Testis (tissue), 3 donors: Measurements from ENCODE around the gene ESRRA. TPM values are rescaled to one million over a fixed set of nuclear protein-coding genes. Genes with fewer than 3 reads are reported as not detected.

Source experiments
- DNase-seq: peaks from one replicate; pipeline ENCODE4 v3.0.0-alpha.2; 2019
- H3K27ac ChIP-seq, 2 donors: fragments of 200-600 bp; sonication (generic); one replicate each; pipeline ENCODE4 v1.5.1; 2019
- H3K27me3 ChIP-seq: fragments of 200-600 bp; sonication (generic); one replicate; pipeline ENCODE4 v1.5.1; 2019
- H3K36me3 ChIP-seq: fragments of 200-600 bp; sonication (generic); one replicate; pipeline ENCODE4 v1.5.1; 2017; ENCODE audit warnings: low read depth; ENCODE audit errors: missing control alignments
- H3K4me1 ChIP-seq: fragments of 200-600 bp; sonication (generic); one replicate; pipeline ENCODE4 v1.5.1; 2019
- H3K4me3 ChIP-seq, 2 donors: fragments of 200-600 bp; sonication (generic); one replicate each; pipeline ENCODE4 v1.5.1; 2017 to 2019
- H3K9me3 ChIP-seq: fragments of 200-600 bp; sonication (generic); one replicate; pipeline ENCODE4 v1.5.1; 2017
- POLR2A ChIP-seq: fragments of 450-650 bp; IDR thresholded peaks from one replicate; pipeline ENCODE4 v1.6.1; 2017; ENCODE audit warnings: antibody characterized with exemption, mild to moderate bottlenecking, moderate library complexity
- WGBS, 2 donors: methylation state at CpG; one replicate each; pipeline ENCODE4 v1.1.5; 2018; 5-methylcytosine and 5-hydroxymethylcytosine counted together
- intact Hi-C: fragments of 100-400 bp; cut with DNase I; formaldehyde crosslinking; loops from one replicate; pipeline ENCODE4 v1.15.1; 2023; ENCODE audit warnings: low total_unique reads
- polyA plus RNA-seq: library from polyadenylated mRNA; stranded (reverse); fragments of 350-450 nt; fragmentation: Illumina TruSeq; extraction: RNeasy Lipid Tissue Mini Kit (QIAGEN cat#74804); gene quantifications from one replicate; pipeline ENCODE4 v1.2.3, GENCODE V29; 2014; ENCODE audit warnings: low read depth, low replicate concordance; ENCODE audit not compliant: insufficient read depth
- total RNA-seq, 2 donors: library from RNA; depleted of rRNA; stranded (reverse); fragments of >200 nt; gene quantifications; one replicate each; pipeline ENCODE4 v1.2.3, GENCODE V29; 2016
- TF ChIP-seq, protein P1 (sequence below), 3 experiments: fragments of 450-650 bp in 2 of 3; fragments of 200-600 bp in 1 of 3; sonication (generic) in 1 of 3; IDR thresholded peaks; one replicate each; pipeline ENCODE4 v1.5.1; 2016 to 2019; ENCODE audit warnings: antibody characterized with exemption in 3 of 3, mild to moderate bottlenecking in 2 of 3, moderate library complexity in 1 of 3

The ESRRA gene
- total and polyA plus RNA-seq, 3 donors from 2014 or later = 13.7 to 22.0 (median 19.3) TPM

DNA sequence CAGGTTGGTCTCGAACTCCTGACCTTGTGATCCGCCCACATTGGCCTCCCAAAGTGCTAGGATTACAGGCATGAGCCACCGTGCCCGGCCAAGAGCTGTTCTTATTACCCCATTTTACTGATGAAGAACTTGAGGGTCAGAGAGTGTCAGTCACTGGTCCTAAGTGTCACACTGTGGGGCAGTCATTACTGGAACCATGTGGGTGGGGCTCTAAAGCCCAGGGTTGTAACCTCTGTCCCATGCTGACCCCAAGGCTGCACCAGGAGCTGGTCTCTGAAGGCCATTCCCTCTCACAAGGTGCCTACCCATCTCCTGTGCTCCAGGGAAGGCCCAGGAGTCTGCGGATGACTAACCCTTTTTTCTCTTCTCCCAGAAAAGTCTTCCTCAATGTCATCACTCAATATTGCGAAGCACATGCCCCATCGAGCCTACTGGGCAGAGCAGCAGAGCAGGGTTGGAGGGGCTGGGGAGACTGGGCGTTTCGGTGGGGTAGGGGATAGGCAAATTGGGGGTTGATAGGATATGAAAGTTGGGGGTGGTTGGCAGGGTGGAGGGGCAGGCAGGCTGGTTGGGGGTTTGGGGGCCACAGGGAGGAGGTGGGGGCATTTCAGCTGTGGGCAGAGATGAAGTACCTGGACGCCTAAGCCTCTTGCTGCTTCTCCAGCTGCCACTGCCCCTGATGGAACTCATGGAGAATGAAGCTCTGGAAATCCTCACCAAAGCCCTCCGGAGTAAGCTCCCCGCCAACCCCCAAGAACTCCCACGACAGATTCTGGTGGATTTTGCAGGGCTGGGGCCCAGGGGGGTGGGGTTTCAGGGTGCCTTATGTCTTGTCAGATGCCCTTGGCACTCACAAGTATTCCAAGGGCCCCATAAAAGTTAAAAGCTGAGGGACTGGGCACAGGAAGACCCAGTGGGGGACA lies 2.0 kb upstream of the ESRRA start:
- DNase-seq = no peak
- H3K27me3 ChIP-seq = no peaks in the 10 kb centered on the region
- peaks cover 33% of the 10 kb centered on the region for H3K4me1 ChIP-seq
- H3K27ac ChIP-seq = peak overlapping the region; percentile 76 to 95
- H3K4me3 ChIP-seq = no peak overlapping the region
- 71 to 85% methylated on average over 12 to 13 of the region's 13 CpGs for WGBS, 2 donors
- intact Hi-C loops = no loop called here
- H3K36me3 ChIP-seq = no peaks in the 10 kb centered on the region
- H3K9me3 ChIP-seq = no peaks in the 10 kb centered on the region
- TF ChIP-seq, protein P1, sequence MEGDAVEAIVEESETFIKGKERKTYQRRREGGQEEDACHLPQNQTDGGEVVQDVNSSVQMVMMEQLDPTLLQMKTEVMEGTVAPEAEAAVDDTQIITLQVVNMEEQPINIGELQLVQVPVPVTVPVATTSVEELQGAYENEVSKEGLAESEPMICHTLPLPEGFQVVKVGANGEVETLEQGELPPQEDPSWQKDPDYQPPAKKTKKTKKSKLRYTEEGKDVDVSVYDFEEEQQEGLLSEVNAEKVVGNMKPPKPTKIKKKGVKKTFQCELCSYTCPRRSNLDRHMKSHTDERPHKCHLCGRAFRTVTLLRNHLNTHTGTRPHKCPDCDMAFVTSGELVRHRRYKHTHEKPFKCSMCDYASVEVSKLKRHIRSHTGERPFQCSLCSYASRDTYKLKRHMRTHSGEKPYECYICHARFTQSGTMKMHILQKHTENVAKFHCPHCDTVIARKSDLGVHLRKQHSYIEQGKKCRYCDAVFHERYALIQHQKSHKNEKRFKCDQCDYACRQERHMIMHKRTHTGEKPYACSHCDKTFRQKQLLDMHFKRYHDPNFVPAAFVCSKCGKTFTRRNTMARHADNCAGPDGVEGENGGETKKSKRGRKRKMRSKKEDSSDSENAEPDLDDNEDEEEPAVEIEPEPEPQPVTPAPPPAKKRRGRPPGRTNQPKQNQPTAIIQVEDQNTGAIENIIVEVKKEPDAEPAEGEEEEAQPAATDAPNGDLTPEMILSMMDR (IDR thresholded peaks at IDR 0.05) = no peak
- no peak for TF ChIP-seq POLR2A

DNA sequence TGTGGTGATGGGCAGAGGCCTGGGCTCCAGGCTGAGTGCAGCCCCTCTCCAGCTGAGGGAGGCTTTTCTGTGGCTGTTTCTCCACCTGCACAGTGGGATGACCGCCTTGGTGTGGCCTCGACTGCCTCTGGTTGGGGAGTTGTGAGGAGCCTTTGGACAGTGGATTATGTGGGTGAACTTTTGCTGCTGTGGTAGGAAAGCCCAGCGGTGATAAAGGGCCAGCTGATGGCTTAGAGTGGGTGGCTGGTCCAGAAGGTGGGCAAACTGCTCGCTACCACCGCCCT lies 1.4 kb upstream of the ESRRA start:
- H3K27me3 ChIP-seq = no peaks in the 10 kb centered on the region
- H3K9me3 ChIP-seq = no peaks in the 10 kb centered on the region
- DNase-seq = no peak
- H3K36me3 ChIP-seq = no peaks in the 10 kb centered on the region
- intact Hi-C loops = no loop called here
- peaks cover 33% of the 10 kb centered on the region for H3K4me1 ChIP-seq
- WGBS, 2 donors = 47% methylated on average over 5 of the region's 5 CpGs; no CpG with 5 or more reads in 1 of the 2 donors
- peak overlapping the region; percentile 67 to 74 for H3K4me3 ChIP-seq
- TF ChIP-seq, protein P1 (IDR thresholded peaks at IDR 0.05) = no peak
- no peak for TF ChIP-seq POLR2A
- H3K27ac ChIP-seq = peak overlapping the region; percentile 76 to 95

DNA sequence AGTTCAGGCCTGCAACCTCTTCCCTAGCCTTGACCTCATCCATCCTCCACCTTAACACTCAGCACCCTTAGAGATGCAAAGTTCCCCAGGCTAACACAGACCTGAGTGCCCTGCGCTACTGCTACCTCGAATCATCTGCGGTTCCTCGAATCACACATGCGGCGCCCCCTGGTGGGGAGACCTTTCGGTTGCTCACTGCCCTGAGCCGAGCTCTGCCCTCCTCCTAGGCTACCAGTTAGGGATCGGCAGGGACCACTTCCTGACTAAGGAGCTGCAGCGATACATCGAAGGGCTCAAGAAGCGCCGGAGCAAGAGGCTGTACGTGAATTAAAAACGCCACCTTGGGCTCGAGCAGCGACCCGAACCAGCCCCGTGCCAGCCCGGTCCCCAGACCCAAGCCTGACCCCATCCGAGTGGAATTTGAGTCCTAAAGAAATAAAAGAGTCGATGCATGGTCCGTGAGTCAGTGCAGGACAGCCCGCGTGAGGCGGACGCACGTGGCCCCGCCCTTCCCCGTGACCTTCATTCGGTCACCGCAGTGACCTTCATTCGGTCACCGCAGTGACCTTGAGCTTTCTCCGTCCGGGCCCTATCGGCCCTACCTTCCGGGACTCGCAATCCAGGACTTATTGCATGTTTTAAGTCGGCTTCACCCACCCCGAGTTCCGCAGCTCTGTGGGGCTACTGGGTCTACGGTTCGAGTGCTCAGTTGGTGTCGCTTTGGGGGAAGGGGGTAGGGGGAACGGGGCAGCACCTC lies 830 bp upstream of the ESRRA start:
- Histone ChIP-seq H3K4me1 (peaks cover 27% of the 10 kb centered on the region), H3K27me3 (no peaks in the 10 kb centered on the region), H3K9me3 (no peaks in the 10 kb centered on the region), H3K36me3 (no peaks in the 10 kb centered on the region), H3K4me3 (peak overlapping the region; percentile 67 to 74), H3K27ac (peak overlapping the region; percentile 76 to 95)
- 1% methylated on average over 37 to 46 of the region's 46 CpGs for WGBS, 2 donors
- intact Hi-C loops = no loop called here
- TF ChIP-seq, protein P1 (IDR thresholded peaks at IDR 0.05) = peak; percentile 80 to 90 (median 90)
- TF ChIP-seq POLR2A = no peak
- DNase-seq = peak; percentile 97

DNA sequence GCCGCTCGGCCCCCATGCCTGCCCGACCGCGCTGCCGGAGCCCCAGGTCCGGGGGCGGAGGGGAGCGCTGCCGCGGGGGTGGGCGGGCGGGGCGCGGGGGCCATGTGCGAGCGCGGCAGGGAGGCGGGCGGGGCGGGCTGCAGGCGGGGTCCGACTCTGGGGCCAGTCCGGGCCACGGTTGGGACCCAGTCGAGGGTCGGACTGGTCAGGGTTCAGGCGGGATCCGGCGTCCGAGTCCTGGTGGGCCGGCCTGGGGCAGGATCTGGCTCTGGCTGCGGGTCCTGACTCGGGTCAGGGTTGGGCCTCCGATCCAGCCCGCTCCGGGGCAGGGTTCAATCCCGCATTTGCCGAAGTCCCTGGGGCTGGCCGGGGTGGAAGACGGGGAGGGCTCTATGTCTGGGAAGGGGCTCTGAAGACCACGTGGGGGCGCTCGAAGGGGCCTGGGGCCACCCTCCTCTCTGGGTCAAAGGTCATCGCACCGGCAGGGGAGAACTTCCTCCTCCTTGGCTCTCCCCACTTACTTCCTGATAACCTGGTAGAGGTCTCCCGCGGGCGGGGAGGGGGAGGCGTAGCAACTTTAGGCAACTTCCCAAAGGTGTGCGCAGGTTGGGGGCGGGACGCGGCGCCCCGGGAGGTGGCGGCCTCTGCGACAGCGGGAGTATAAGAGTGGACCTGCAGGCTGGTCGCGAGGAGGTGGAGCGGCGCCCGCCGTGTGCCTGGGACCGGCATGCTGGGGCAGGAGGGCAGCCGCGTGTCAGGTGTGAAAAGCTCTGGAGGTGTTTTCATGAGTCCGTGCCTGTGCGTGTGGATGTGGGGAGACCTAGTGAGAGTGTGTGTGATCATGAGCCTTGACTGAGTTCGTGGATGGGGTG lies 603 bp downstream of the ESRRA start:
- H3K4me1 ChIP-seq = peaks cover 13% of the 10 kb centered on the region
- intact Hi-C loops = no loop called here

More for the DNA sequence above, 603 bp downstream of the ESRRA start:
- Histone ChIP-seq H3K27me3 (no peaks in the 10 kb centered on the region), H3K27ac (peak overlapping the region; percentile 55 to 75), H3K9me3 (no peaks in the 10 kb centered on the region), H3K4me3 (peak overlapping the region; percentile 73 to 74), H3K36me3 (no peaks in the 10 kb centered on the region)
- DNase-seq = peak; percentile 72
- 0 to 2% methylated on average over 1 to 48 of the region's 71 CpGs for WGBS, 2 donors
- TF ChIP-seq, protein P1 (IDR thresholded peaks at IDR 0.05) = peak in 2 of 3 experiments; percentile 9 to 18
- TF ChIP-seq POLR2A = no peak
